Psoas muscle (tissue), 8 donors: ENCODE data around the gene NT5M. TPM values are rescaled to one million over a fixed set of nuclear protein-coding genes. Genes with fewer than 3 reads are reported as not detected.

ENCODE experiments used
- ATAC-seq, 4 donors: fragments of 200-7000 bp; cut with Tn5 transposase; one replicate each; pipeline ENCODE4 v1.9.1; 2020; ENCODE audit warnings: moderate library complexity in 3 of 4, mild to moderate bottlenecking in 2 of 4
- DNase-seq, 2 donors: peaks; one replicate each; pipeline ENCODE4 v3.0.0-alpha.2; 2020
- H3K27ac ChIP-seq: fragments of 200-600 bp; one replicate; pipeline ENCODE4 v1.8.0; 2022
- H3K27me3 ChIP-seq, 3 donors: fragments of 200-600 bp in 1 of 3; one replicate each; pipeline versions ENCODE4 v1.6.1 to v1.8.0; 2013 to 2022; ENCODE audit warnings: low read length in 2 of 3, mild to moderate bottlenecking in 2 of 3, moderate library complexity in 1 of 3; ENCODE audit not compliant: insufficient read depth in 3 of 3
- H3K36me3 ChIP-seq, 2 donors: fragments of 200-600 bp in 1 of 2; one replicate each; pipeline versions ENCODE4 v1.6.1 to v1.8.0; 2013 to 2022; ENCODE audit warnings: low read depth in 1 of 2, mild to moderate bottlenecking in 1 of 2, moderate library complexity in 1 of 2; ENCODE audit not compliant: insufficient read depth in 1 of 2
- H3K4me1 ChIP-seq: fragments of 200-600 bp; one replicate; pipeline ENCODE4 v1.8.0; 2022
- H3K4me3 ChIP-seq: fragments of 200-600 bp; one replicate; pipeline ENCODE4 v1.8.0; 2022; ENCODE audit warnings: mild to moderate bottlenecking
- H3K9me3 ChIP-seq: fragments of 200-600 bp; one replicate; pipeline ENCODE4 v1.8.0; 2022
- WGBS, 3 donors: extraction: QIAGEN DNeasy Blood & Tissue Kit; methylation state at CpG; one replicate each; pipeline versions ENCODE4 v1.1.6 to v1.1.7; 2013; 5-methylcytosine and 5-hydroxymethylcytosine counted together
- intact Hi-C, 2 donors: fragments of 100-400 bp; cut with DNase I; formaldehyde crosslinking; loops; one replicate each; pipeline versions ENCODE4 v1.11.0 to v1.14.2; 2022
- polyA plus RNA-seq, 3 donors: library from polyadenylated mRNA; stranded (reverse); fragments of 200-250 nt; gene quantifications; one replicate each; pipeline ENCODE4 v1.2.3, GENCODE V29; 2013
- total RNA-seq, 4 donors: library from RNA; stranded (reverse); fragmentation: NEBNext Ultra II Directional in 2 of 4; extraction: Animal tissue kit (Norgen Biotek cat#: 25700) in 2 of 4; gene quantifications; one replicate each; pipeline versions ENCODE4 v1.2.1 to v1.2.4, GENCODE V29; 2021 to 2023
- TF ChIP-seq, protein P1 (sequence below): fragments of 200-600 bp; IDR thresholded peaks from one replicate; pipeline ENCODE4 v1.8.0; 2022; ENCODE audit warnings: antibody characterized with exemption
- donor health status: healthy with polysubstance abuse.
- donor health status: DM: no; HTN: no; CAD: no; lungs with moderate emphysema.
- donor health status: Bipolar disorder and iron deficiency.
- donor health status: healthy.
- donor health status: DM: yes; HTN: yes; CAD: no.
- donor health status: DM: no; HTN: no; CAD: no.
- donor health status: DM: no; HTN: no; CAD: no.
- donor health status: DM: yes; HTN: yes; CAD: no.

NT5M gene
- total and polyA plus RNA-seq, 7 donors, result 6.0 to 11.5 (median 8.0) TPM

DNA sequence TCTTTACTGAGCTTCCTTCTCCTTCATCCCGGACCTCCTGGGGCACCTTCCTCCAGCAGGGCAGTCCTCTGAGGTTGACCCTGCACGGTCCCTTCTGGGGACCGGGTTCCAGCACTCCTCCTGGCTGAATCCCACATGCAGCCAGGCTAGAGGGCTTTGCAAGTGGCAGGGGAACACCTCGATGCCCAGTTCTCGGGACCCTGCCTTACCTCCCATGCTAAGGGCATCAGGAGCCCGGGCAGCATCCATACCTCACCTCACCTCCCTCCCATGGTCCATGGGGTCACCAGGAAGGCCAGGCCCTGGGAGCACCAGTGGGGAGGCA is 81.1 kb downstream of the NT5M start:
- DNase-seq, result peak in 1 of 2 donors; percentile 30
- intact Hi-C loops, result no loop called here
- H3K9me3 ChIP-seq, result no peaks in the 10 kb centered on the region
- H3K4me1 ChIP-seq, result no peaks in the 10 kb centered on the region
- TF ChIP-seq, protein P1, sequence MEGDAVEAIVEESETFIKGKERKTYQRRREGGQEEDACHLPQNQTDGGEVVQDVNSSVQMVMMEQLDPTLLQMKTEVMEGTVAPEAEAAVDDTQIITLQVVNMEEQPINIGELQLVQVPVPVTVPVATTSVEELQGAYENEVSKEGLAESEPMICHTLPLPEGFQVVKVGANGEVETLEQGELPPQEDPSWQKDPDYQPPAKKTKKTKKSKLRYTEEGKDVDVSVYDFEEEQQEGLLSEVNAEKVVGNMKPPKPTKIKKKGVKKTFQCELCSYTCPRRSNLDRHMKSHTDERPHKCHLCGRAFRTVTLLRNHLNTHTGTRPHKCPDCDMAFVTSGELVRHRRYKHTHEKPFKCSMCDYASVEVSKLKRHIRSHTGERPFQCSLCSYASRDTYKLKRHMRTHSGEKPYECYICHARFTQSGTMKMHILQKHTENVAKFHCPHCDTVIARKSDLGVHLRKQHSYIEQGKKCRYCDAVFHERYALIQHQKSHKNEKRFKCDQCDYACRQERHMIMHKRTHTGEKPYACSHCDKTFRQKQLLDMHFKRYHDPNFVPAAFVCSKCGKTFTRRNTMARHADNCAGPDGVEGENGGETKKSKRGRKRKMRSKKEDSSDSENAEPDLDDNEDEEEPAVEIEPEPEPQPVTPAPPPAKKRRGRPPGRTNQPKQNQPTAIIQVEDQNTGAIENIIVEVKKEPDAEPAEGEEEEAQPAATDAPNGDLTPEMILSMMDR, result no peak
- WGBS, 3 donors, result 91 to 94% (median 91%) methylated on average over 6 of the region's 6 CpGs
- H3K36me3 ChIP-seq, result no peaks in the 10 kb centered on the region
- no peak overlapping the region for H3K4me3 ChIP-seq
- no peak for ATAC-seq
- peaks cover 0 to 11% (median 0%) of the 10 kb centered on the region in 3 donors for H3K27me3 ChIP-seq
- no peak overlapping the region for H3K27ac ChIP-seq

DNA sequence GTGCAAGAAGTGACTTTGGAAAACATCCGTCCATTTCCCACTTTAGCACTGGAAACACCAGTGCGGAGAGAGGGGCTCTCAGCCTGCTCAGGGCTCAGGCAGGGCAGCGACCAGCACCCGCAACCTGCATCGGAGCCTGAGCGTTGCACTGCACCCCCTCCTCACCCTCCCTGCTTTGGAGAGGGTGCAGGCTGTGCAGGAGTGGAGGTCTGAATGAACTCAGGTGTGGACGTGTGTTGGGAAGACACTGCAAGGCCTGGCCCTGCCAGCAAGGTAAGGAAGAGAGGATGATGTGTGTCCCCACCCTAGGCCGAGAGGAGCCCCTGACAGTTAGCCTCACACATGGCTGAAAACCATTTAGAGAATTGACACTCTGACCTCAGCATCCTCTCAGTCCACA is 81.8 kb downstream of the NT5M start:
- Histone ChIP-seq H3K9me3 (no peaks in the 10 kb centered on the region), H3K4me1 (no peaks in the 10 kb centered on the region), H3K27ac (no peak overlapping the region), H3K36me3 (no peaks in the 10 kb centered on the region), H3K4me3 (no peak overlapping the region), H3K27me3 (peaks cover 0 to 11% (median 0%) of the 10 kb centered on the region in 3 donors)
- DNase-seq, result peak in 1 of 2 donors; percentile 30
- TF ChIP-seq, protein P1, result no peak
- no peak for ATAC-seq
- intact Hi-C loops, result no loop called here
- WGBS, 3 donors, result 87 to 94% (median 94%) methylated on average over 8 of the region's 8 CpGs

GRCh38 chr17:17385491-17385890 is 82.3 kb downstream of the NT5M start:
- peak in 1 of 2 donors; percentile 53 for DNase-seq
- intact Hi-C loops, result no loop called here
- no peak overlapping the region for H3K27ac ChIP-seq
- H3K4me1 ChIP-seq, result no peaks in the 10 kb centered on the region
- H3K36me3 ChIP-seq, result no peaks in the 10 kb centered on the region
- H3K4me3 ChIP-seq, result no peak overlapping the region
- H3K27me3 ChIP-seq, result peaks cover 0 to 11% (median 0%) of the 10 kb centered on the region in 3 donors
- peak in 2 of 4 donors; percentile 28 to 31 for ATAC-seq
- 38 to 56% (median 42%) methylated on average over 11 of the region's 11 CpGs for WGBS, 3 donors
- TF ChIP-seq, protein P1, result no peak
- H3K9me3 ChIP-seq, result no peaks in the 10 kb centered on the region

- H3K4me1 ChIP-seq, result no peaks in the 10 kb centered on the region
- H3K36me3 ChIP-seq, result no peaks in the 10 kb centered on the region
- no peaks in the 10 kb centered on the region for H3K9me3 ChIP-seq
- ATAC-seq (peak in 1 of 4 donors; percentile 46), DNase-seq (peak in 1 of 2 donors; percentile 72)
- WGBS, 3 donors, result 57 to 70% (median 65%) methylated on average over 15 of the region's 15 CpGs
- peaks cover 0 to 11% (median 1%) of the 10 kb centered on the region in 3 donors for H3K27me3 ChIP-seq
- no peak overlapping the region for H3K4me3 ChIP-seq
- intact Hi-C loops, result no loop called here
- TF ChIP-seq, protein P1, result no peak
- no peak overlapping the region for H3K27ac ChIP-seq
Measured at GRCh38 chr17:17386094-17386800, 83.1 kb downstream of the NT5M start.
